Smooth muscle cell (in vitro differentiated cells): ENCODE results near the gene TMC1. TPM values are rescaled to one million over a fixed set of nuclear protein-coding genes. Genes with fewer than 3 reads are reported as not detected.

Source experiments
- DNase-seq: peaks from one replicate; lab custom pipeline; 2025; ENCODE audit not compliant: unreplicated experiment; lab: John Stamatoyannopoulos, UW
- H2AFZ ChIP-seq: fragments of 200-600 bp; sonication (generic); 2 replicates; pipeline ENCODE4 v1.6.0; 2016; ENCODE audit warnings: antibody characterized with exemption, low read depth, mild to moderate bottlenecking
- H3F3A ChIP-seq: fragments of 200-600 bp; sonication (generic); 2 replicates; pipeline ENCODE4 v1.6.0; 2017; ENCODE audit warnings: antibody characterized with exemption, low read depth
- H3K27ac ChIP-seq: fragments of 200-600 bp; sonication (generic); 2 replicates; pipeline ENCODE4 v1.5.1; 2016; ENCODE audit warnings: low read depth, mild to moderate bottlenecking
- H3K27me3 ChIP-seq: fragments of 200-600 bp; sonication (generic); 2 replicates; pipeline ENCODE4 v1.6.1; 2016; ENCODE audit warnings: low read depth, mild to moderate bottlenecking
- H3K36me3 ChIP-seq: fragments of 200-600 bp; sonication (generic); 2 replicates; pipeline ENCODE4 v1.5.1; 2016; ENCODE audit warnings: low read depth
- H3K4me1 ChIP-seq: fragments of 200-600 bp; sonication (generic); 2 replicates; pipeline ENCODE4 v1.5.1; 2016; ENCODE audit warnings: low read depth
- H3K4me2 ChIP-seq: fragments of 200-600 bp; sonication (generic); 2 replicates; pipeline ENCODE4 v1.6.0; 2016; ENCODE audit warnings: mild to moderate bottlenecking
- H3K4me3 ChIP-seq: fragments of 200-600 bp; sonication (generic); 2 replicates; pipeline ENCODE4 v1.5.1; 2016; ENCODE audit warnings: mild to moderate bottlenecking
- H3K79me2 ChIP-seq: fragments of 200-600 bp; sonication (generic); 2 replicates; pipeline ENCODE4 v1.6.0; 2016; ENCODE audit warnings: low read depth, mild to moderate bottlenecking
- H3K9ac ChIP-seq: fragments of 200-600 bp; sonication (generic); 2 replicates; pipeline ENCODE4 v1.6.0; 2016; ENCODE audit warnings: low read depth
- H3K9me3 ChIP-seq: fragments of 200-600 bp; sonication (generic); replicated peaks from 2 replicates; pipeline ENCODE4 v1.5.1; 2016; ENCODE audit warnings: low read depth
- H4K20me1 ChIP-seq: fragments of 200-600 bp; sonication (generic); 2 replicates; pipeline ENCODE4 v1.6.0; 2016; ENCODE audit warnings: low read depth
- WGBS: methylation state at CpG from one replicate; pipeline ENCODE4 v1.1.7; 2016; ENCODE audit warnings: low lambda C conversion rate; 5-methylcytosine and 5-hydroxymethylcytosine counted together
- polyA plus RNA-seq: library from polyadenylated mRNA; unstranded; fragments of >200 nt; fragmentation: Nextera tagmentation; extraction: Ambion mirVana; gene quantifications from 2 replicates; pipeline ENCODE4 v1.2.1, GENCODE V29; 2016
- total RNA-seq: library from RNA; depleted of rRNA; stranded (reverse); fragments of >200 nt; gene quantifications from 2 replicates; pipeline ENCODE4 v1.2.3, GENCODE V29; 2014
- TF ChIP-seq, protein P1 (sequence below): fragments of 200-600 bp; sonication (generic); IDR thresholded peaks from 2 replicates; pipeline ENCODE4 v1.5.1; 2017; ENCODE audit warnings: borderline replicate concordance, mild to moderate bottlenecking, antibody characterized with exemption; ENCODE audit not compliant: insufficient read depth, poor library complexity, severe bottlenecking

TMC1 gene
- total and polyA plus RNA-seq, 2 experiments from 2014 or later: not detected

DNA sequence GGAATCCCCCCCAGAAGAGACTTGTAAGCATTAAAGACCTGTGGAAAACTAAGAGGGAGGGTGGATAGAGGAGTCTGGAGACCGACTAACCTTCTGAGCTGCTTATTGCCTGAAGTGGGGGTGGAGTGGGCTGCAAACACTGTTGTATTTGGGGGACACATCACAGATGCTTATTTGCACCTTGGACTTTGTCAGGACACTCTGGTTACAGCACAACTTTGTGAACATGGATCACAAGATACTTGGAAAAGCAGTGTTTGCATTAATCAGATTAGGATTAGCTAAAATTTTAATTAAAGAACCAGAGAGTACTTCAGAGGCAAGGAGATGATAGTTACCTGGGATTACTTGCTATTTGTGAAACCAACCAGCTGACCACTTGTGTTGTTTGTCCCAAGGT is 30.9 kb downstream of the TMC1 start:
- H3K9me3 ChIP-seq: no peaks in the 10 kb centered on the region
- H3K9ac ChIP-seq: no peak overlapping the region
- TF ChIP-seq, protein P1, sequence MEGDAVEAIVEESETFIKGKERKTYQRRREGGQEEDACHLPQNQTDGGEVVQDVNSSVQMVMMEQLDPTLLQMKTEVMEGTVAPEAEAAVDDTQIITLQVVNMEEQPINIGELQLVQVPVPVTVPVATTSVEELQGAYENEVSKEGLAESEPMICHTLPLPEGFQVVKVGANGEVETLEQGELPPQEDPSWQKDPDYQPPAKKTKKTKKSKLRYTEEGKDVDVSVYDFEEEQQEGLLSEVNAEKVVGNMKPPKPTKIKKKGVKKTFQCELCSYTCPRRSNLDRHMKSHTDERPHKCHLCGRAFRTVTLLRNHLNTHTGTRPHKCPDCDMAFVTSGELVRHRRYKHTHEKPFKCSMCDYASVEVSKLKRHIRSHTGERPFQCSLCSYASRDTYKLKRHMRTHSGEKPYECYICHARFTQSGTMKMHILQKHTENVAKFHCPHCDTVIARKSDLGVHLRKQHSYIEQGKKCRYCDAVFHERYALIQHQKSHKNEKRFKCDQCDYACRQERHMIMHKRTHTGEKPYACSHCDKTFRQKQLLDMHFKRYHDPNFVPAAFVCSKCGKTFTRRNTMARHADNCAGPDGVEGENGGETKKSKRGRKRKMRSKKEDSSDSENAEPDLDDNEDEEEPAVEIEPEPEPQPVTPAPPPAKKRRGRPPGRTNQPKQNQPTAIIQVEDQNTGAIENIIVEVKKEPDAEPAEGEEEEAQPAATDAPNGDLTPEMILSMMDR: no peak
- 67% methylated on average over 1 of the region's 1 CpG for WGBS
- H3K4me3 ChIP-seq: no peak overlapping the region
- H3K4me2 ChIP-seq: no peak overlapping the region
- no peaks in the 10 kb centered on the region for H3K27me3 ChIP-seq
- H4K20me1 ChIP-seq: no peaks in the 10 kb centered on the region
- peaks cover 12% of the 10 kb centered on the region for H3K4me1 ChIP-seq
- H3K27ac ChIP-seq: no peak overlapping the region
- H2AFZ ChIP-seq: no peak overlapping the region
- no peaks in the 10 kb centered on the region for H3K79me2 ChIP-seq
- H3K36me3 ChIP-seq: no peaks in the 10 kb centered on the region
- H3F3A ChIP-seq: peaks cover 7% of the 10 kb centered on the region
- no peak for DNase-seq

DNA sequence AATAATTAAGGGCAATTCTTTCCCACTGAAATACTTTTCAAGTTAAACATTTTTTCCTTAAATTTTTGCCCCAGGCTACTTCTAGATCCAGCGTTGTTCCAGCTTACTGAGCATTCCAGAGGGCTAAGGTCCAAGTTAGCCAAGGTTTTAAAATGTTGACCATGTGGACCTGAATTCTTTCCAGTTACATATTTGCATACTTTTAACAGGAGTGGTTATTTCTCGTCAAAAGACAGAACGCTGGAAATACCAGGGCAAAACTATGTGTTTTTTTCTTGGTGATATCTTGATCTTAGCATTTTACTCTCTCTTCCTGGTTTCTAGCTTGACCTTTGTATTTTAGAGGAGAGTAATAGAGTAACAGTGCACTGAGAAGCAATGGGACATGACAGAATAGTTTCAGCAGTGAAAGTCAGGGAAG is 32.8 kb downstream of the TMC1 start:
- Histone ChIP-seq H3K4me1 (peaks cover 20% of the 10 kb centered on the region), H3K4me2 (peak overlapping the region; percentile 67), H3K4me3 (no peak overlapping the region), H3K9ac (no peak overlapping the region), H3K27me3 (no peaks in the 10 kb centered on the region), H2AFZ (peak overlapping the region; percentile 42), H3K36me3 (no peaks in the 10 kb centered on the region), H3K27ac (peak overlapping the region; percentile 67), H4K20me1 (no peaks in the 10 kb centered on the region), H3K79me2 (no peaks in the 10 kb centered on the region), H3F3A (peaks cover 15% of the 10 kb centered on the region), H3K9me3 (no peaks in the 10 kb centered on the region)
- TF ChIP-seq, protein P1: no peak
- no peak for DNase-seq
- 0% methylated on average over 3 of the region's 3 CpGs for WGBS

DNA sequence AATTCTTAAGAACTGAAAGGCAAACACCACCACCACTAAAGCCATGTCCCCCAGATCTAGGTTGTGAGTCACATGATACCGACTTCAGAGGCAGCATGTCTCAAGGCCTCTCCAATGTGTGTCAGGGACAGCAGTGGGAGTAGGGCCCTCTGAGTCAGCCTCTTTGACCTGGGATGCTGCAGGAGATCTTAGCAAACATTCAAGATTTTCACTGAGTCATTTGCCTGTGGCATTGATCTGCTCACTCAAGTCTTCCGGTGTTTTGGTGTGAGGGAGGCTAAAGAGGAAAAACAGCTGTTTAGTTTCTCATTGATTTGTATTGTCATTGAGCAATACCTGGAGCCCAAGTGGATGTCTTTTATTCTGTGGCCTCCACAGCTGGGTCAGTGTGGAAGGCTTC is 36.1 kb downstream of the TMC1 start:
- no peaks in the 10 kb centered on the region for H4K20me1 ChIP-seq
- peak overlapping the region; percentile 56 for H3K4me2 ChIP-seq
- WGBS: 0% methylated on average over 2 of the region's 2 CpGs
- peaks cover 15% of the 10 kb centered on the region for H3F3A ChIP-seq
- no peaks in the 10 kb centered on the region for H3K79me2 ChIP-seq
- H3K9ac ChIP-seq: peak overlapping the region; percentile 55
- peaks cover 13% of the 10 kb centered on the region for H3K4me1 ChIP-seq
- no peaks in the 10 kb centered on the region for H3K36me3 ChIP-seq
- DNase-seq: no peak
- TF ChIP-seq, protein P1: no peak
- H3K27me3 ChIP-seq: no peaks in the 10 kb centered on the region
- H2AFZ ChIP-seq: no peak overlapping the region
- no peak overlapping the region for H3K4me3 ChIP-seq
- peak overlapping the region; percentile 95 for H3K27ac ChIP-seq
- no peaks in the 10 kb centered on the region for H3K9me3 ChIP-seq

DNA sequence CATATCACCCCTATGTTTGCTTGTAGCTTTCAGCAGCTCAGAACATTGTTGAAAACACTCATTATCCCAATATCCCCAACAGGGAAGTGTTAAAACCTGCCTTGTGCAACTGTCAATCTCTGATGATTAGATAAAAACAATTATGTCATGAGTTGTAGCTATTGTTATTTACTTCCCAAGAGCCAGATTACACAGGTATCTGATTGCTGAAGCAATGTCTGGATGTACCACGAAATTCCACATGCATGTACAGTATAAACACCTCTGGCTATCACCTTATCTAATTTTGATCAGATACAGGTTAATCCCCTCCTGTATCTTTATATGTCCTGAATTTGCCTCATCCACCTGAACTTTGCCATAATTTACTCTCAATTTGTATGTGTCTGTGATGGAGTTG is 38.7 kb downstream of the TMC1 start:
- Histone ChIP-seq H3K4me3 (no peak overlapping the region), H3K9ac (no peak overlapping the region), H3F3A (peaks cover 8% of the 10 kb centered on the region), H2AFZ (no peak overlapping the region), H3K9me3 (no peaks in the 10 kb centered on the region), H4K20me1 (no peaks in the 10 kb centered on the region), H3K4me2 (no peak overlapping the region), H3K27me3 (no peaks in the 10 kb centered on the region), H3K79me2 (no peaks in the 10 kb centered on the region), H3K4me1 (peaks cover 9% of the 10 kb centered on the region), H3K36me3 (no peaks in the 10 kb centered on the region), H3K27ac (no peak overlapping the region)
- TF ChIP-seq, protein P1: no peak
- 59% methylated on average over 1 of the region's 1 CpG for WGBS
- no peak for DNase-seq
